Type B pancreatic cell (in vitro differentiated cells): ENCODE results near the gene EIF2S2. TPM values are rescaled to one million over a fixed set of nuclear protein-coding genes. Genes with fewer than 3 reads are reported as not detected.
A peak's percentile ranks its signal among the peaks of the same experiment; 100 is the strongest.

Source experiments
- DNase-seq: peaks from one replicate; pipeline ENCODE4 v3.0.0; 2021; ENCODE audit warnings: mixed read lengths; ENCODE audit not compliant: unreplicated experiment; ENCODE audit errors: extremely low spot score
- H3K27ac Mint-ChIP-seq: 2 replicates; pipeline ENCODE4 v1.8.0; 2021; ENCODE audit warnings: mild to moderate bottlenecking, mixed read lengths
- H3K27me3 Mint-ChIP-seq: 2 replicates; pipeline ENCODE4 v1.8.0; 2021; ENCODE audit warnings: mixed read lengths
- H3K36me3 Mint-ChIP-seq: 2 replicates; pipeline ENCODE4 v1.8.0; 2021; ENCODE audit warnings: mixed read lengths
- H3K4me1 Mint-ChIP-seq: one replicate; pipeline ENCODE4 v1.8.0; 2021; ENCODE audit warnings: mixed read lengths; ENCODE audit not compliant: unreplicated experiment
- H3K4me3 Mint-ChIP-seq: 2 replicates; pipeline ENCODE4 v1.8.0; 2021; ENCODE audit warnings: mild to moderate bottlenecking, mixed read lengths
- H3K9me3 Mint-ChIP-seq: 2 replicates; pipeline ENCODE4 v1.8.0; 2021; ENCODE audit warnings: mixed read lengths
- total RNA-seq: library from RNA; stranded (reverse); gene quantifications from 2 replicates; pipeline ENCODE4 v1.2.1, GENCODE V29; 2021; ENCODE audit warnings: low replicate concordance
- TF ChIP-seq, protein P1 (sequence below): fragments of 200-600 bp; sonication (generic); conservative IDR thresholded peaks from 2 replicates; pipeline ENCODE4 v1.5.0; 2021; ENCODE audit warnings: antibody characterized with exemption, mild to moderate bottlenecking

EIF2S2 gene
- total RNA-seq, 1 donor from 2014 or later: 87.8 TPM

DNA sequence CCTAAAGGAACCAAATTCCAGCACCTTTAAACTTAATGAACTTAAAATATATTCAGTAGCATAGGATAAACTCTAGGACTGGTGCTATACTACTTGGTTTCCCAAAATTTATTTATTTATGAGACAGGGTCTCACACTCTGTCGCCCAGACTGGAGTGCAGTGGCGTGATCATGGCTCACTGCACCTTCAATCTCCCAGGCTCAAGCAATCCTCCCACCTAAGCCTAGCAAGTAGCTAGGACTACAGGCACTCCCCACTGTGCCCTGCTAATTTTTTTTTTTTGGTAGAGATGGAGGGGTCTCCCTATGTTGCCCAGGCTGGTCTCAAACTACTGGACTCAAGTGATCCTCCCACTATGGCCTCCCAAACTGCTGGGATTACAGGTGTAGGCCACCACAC, 21.4 kb downstream of the EIF2S2 start:
- no peak for DNase-seq
- Mint-ChIP-seq H3K27ac (no peak overlapping the region), H3K9me3 (no peaks in the 10 kb centered on the region), H3K4me1 (no peaks in the 10 kb centered on the region), H3K4me3 (no peak overlapping the region), H3K27me3 (no peaks in the 10 kb centered on the region), H3K36me3 (peaks cover 60% of the 10 kb centered on the region)
- TF ChIP-seq, protein P1, sequence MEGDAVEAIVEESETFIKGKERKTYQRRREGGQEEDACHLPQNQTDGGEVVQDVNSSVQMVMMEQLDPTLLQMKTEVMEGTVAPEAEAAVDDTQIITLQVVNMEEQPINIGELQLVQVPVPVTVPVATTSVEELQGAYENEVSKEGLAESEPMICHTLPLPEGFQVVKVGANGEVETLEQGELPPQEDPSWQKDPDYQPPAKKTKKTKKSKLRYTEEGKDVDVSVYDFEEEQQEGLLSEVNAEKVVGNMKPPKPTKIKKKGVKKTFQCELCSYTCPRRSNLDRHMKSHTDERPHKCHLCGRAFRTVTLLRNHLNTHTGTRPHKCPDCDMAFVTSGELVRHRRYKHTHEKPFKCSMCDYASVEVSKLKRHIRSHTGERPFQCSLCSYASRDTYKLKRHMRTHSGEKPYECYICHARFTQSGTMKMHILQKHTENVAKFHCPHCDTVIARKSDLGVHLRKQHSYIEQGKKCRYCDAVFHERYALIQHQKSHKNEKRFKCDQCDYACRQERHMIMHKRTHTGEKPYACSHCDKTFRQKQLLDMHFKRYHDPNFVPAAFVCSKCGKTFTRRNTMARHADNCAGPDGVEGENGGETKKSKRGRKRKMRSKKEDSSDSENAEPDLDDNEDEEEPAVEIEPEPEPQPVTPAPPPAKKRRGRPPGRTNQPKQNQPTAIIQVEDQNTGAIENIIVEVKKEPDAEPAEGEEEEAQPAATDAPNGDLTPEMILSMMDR: no peak

DNA sequence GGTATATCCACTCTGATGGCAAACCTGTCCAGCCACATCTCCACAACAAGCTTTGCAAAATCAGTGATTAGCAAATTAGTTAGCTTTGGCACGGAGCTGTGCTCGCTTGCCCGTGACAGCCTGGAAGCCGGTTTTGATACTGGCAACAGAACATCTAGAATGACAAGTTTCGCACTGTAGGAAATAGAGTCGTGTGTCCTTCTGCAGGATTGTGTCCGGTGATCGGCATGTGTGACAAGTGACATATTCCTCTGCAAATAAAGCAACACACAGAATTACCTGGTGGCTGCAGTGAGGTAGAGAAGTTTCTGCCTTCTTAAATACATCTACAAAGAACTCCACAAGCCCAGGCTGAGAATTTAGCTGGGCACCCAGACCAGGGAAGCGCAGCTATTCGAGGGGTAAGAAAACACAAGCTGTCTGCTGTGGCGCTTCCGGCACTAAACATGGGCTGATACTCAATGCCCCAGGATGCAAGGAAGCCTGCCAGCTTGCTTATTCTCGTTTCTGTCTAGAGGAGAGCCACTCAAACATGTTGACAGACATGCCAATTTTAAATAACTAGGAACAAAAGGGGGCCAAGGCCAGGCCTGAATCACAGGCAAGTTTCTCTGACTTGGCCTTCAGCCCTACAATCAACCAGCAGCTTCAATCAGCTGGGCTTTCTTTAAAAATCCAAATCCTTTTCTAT, 22.2 kb downstream of the EIF2S2 start:
- no peak overlapping the region for H3K4me3 Mint-ChIP-seq
- H3K9me3 Mint-ChIP-seq: no peaks in the 10 kb centered on the region
- TF ChIP-seq, protein P1: no peak
- no peak for DNase-seq
- peak overlapping the region; percentile 0 for H3K27ac Mint-ChIP-seq
- H3K36me3 Mint-ChIP-seq: peaks cover 61% of the 10 kb centered on the region
- no peaks in the 10 kb centered on the region for H3K4me1 Mint-ChIP-seq
- H3K27me3 Mint-ChIP-seq: no peaks in the 10 kb centered on the region

DNA sequence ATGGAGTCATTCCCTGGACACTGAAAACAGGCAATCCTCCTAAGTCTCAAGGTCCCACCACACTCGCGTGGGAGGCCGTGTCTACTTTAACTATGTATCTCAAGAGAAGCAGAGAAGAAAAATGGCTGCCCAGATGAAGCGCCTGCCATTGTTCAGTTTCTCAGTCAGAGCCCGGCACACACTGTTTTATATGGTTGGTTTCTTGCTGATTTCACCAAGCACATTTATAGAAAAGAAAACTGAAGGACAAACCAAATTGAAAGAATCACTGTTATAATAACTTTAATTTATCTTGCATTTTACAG, 22.9 kb downstream of the EIF2S2 start:
- H3K4me1 Mint-ChIP-seq: no peaks in the 10 kb centered on the region
- TF ChIP-seq, protein P1: no peak
- H3K27ac Mint-ChIP-seq: no peak overlapping the region
- no peaks in the 10 kb centered on the region for H3K9me3 Mint-ChIP-seq
- DNase-seq: no peak
- no peak overlapping the region for H3K4me3 Mint-ChIP-seq
- no peaks in the 10 kb centered on the region for H3K27me3 Mint-ChIP-seq
- H3K36me3 Mint-ChIP-seq: peaks cover 62% of the 10 kb centered on the region

DNA sequence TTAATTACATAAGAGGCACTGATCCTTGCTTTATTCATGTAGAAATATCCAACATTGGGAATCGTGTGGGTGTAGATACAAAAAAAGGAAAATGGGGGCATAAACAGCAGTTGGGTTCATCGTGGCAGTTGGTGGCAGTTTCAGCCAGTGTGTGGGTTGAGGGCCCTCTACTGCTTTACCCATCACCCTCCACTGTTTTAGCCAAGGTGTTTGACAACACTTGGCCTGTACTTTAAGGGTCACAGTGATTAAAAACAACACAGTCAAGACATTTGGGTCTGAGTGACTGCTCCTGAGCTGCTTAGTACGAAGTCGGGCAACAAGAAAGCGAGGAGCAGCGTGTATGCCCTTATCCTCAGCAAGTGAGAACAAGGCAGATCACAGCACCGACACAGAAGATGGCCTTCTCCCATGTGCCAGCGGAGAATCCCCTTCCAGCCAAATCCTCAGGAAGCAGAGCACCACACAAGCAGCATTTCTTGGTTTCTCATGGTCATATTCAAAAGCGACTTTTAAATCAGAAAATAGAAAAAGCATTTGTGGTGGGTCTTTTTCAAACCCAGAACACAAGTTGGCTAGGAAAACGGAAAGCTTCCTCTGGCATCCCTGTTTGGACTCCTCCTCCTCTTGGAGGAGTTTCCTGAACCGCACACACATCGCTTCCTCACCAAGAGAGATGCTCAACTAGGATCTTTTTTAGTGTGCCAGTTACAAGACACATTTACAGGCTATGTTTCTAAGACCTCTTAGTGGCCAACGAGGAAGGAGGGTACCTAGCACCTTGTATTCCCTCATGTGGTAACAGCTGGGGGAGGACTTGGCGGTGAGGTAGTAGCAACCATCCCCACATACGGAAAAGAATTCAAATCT, 23.5 kb downstream of the EIF2S2 start:
- peak overlapping the region; percentile 30 for H3K27ac Mint-ChIP-seq
- TF ChIP-seq, protein P1: no peak
- no peak overlapping the region for H3K4me3 Mint-ChIP-seq
- H3K36me3 Mint-ChIP-seq: peaks cover 61% of the 10 kb centered on the region
- peaks cover 5% of the 10 kb centered on the region for H3K4me1 Mint-ChIP-seq
- H3K9me3 Mint-ChIP-seq: no peaks in the 10 kb centered on the region
- H3K27me3 Mint-ChIP-seq: no peaks in the 10 kb centered on the region
- DNase-seq: no peak

DNA sequence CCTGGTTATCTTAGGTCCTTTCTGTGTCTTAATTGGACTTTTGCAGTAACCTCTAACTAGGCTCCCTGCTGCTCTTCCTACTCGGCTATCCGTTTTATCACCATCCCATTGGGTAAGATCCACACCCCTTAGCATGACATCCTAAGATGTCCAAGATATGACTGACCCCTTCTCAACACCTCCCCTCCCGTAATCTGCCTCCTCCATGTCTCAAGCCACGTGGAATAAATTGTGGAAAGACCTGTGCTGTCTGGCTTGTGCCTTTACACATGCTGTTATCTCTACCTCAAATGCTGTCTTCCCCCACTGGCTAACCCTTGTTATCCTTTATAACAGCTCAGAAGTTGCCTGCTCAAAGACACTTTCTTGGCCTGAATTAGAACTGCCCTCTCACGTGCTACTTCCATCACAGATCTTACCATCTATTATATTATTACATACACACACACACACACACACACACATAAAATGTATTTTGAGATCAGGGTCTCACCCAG, 26.5 kb downstream of the EIF2S2 start:
- Mint-ChIP-seq H3K27ac (no peak overlapping the region), H3K9me3 (no peaks in the 10 kb centered on the region), H3K27me3 (no peaks in the 10 kb centered on the region), H3K36me3 (peaks cover 44% of the 10 kb centered on the region), H3K4me1 (peaks cover 7% of the 10 kb centered on the region), H3K4me3 (no peak overlapping the region)
- DNase-seq: no peak
- TF ChIP-seq, protein P1: no peak
